ENCODE data around the gene CSTA.
"Not testable (repeated sequence)": the region's sequence is repeated elsewhere in the genome, so short reads cannot be mapped to it uniquely, and the experiment has no call there.

CSTA gene

DNA sequence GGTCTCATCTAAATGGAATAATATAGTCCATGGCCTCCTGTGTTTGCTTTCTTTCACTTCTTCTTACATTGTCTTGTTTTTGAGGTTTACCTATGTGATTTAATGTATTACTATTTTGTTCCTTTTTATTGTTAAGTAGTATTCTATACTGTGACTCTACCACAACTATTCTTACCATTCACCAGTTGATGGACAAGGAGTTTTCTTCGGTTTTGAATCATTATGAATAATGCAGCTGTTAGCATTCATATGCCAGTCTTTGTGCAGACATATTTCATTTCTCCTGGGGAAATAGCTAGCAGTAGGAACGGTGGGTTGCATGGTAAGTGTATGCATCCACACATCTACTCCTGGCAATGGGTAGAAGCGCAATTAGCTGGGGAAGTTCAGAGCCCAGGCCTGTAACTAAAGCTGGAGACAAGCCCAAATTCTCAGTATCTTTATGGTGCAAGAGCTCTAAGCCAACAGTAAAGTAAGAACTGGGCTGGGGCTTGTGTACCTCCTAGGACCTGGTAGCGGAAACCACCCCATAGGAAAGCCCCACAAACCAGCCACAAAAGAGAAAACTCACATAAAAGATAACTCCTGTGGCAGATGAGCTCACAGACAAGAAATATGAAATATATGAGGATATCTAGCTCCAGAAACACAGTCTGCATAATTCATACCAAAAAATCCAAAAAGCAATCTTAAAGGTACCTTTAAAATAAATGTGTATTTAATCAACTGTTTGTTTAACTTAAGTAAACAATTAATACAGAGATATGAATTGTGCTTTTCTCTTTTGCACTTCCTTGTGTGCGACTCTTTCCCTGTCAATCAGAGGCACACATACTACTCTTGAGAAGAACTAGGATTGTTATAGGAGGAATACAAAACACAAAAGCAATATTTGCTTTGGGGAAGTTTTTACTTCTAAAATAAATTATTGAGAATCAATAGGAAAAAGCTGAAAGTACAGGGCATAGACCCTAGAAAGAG lies 2.7 kb upstream of the CSTA start:
- peak; percentile 19 for DNase-seq

- no peak for DNase-seq
Measured at GRCh38 chr3:122325769-122326168, 721 bp downstream of the CSTA start.

DNA sequence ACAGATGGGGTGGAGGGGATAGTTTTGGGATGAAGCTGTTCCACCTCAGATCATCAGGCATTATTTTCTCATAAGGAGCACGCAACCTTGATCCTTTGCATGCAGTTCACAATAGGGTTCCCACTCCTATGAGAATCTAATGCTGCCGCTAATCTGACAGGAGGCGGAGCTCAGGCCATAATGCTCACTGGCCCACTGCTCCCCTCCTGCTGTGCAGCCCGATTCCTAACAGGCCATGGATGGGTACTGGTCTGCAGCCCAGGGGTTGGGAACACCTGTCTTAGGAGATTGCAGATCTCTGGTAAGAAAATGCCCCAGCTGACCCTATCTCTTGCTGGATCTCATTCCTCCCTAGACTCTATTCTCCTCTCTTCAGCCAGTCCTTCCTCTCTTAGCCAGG lies 6.8 kb downstream of the CSTA start:
- DNase-seq: no peak

- DNase-seq: no peak
Measured at GRCh38 chr3:122332551-122332950, 7.5 kb downstream of the CSTA start.

DNA sequence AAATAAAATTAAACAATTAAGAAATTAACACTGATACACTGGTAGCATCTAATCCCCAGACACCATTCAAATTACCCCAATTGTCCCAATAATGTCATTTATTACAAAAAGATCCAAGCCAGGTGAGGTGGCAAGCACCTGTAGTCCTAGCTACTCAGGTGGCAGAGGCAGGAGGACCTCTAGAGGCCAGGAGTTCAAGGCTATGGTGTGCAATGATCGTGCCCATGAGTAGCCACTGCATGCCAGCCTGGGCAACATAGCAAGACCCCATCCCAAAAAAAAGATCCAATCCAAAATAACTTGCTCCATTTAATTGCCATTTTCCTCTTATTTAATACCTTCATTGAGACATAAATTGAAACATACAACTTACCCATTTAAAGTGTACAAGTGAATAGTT lies 17.8 kb downstream of the CSTA start:
- DNase-seq: no peak

GRCh38 chr3:122343654-122344053 lies 18.6 kb downstream of the CSTA start:
- DNase-seq: no peak

DNA sequence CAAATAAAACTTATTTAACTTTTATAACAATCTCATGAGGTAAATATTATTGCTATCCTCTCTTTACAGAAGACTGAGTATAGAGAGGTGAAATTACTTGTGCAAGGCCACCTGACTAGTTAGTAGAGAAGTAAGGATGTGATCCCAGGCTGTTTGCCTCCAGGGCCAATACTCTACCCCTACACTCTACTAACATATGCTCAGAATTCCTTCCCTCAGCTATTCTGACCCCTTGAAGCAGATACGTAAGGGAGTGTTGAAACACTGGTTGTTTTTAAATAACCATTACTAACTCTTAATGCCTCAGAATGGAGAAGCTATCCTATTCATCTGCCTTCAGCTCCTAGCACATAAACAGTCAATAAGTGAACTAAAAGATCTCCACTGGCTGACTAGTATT lies 24.1 kb downstream of the CSTA start:
- no peak for DNase-seq

GRCh38 chr3:122350814-122351418 lies 25.9 kb downstream of the CSTA start:
- DNase-seq: no peak

DNA sequence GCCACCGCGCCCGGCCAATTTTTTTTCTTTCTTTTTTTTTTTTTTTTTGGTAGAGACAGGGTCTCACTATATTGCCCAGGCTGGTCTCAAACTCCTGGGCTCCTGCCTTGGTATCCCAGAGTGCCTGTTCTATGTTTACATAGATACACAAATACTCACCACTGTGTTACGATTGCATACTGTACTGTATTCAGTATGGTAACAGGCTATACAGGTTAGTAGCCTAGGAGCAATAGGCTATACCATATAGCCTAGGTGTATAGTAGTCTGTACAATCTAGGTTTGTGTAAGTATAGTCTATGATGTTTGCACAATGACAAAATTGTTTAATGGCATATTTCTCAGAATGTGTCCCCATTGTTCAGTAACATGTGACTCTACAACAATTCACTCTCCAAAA lies 26.6 kb downstream of the CSTA start:
- no peak for DNase-seq

- DNase-seq: no peak
Measured at GRCh38 chr3:122353215-122353614, 28.2 kb downstream of the CSTA start.

GRCh38 chr3:122353893-122354401 lies 28.9 kb downstream of the CSTA start:
- DNase-seq: no peak

- no peak for DNase-seq
Measured at GRCh38 chr3:122355612-122356011, 30.6 kb downstream of the CSTA start.

DNA sequence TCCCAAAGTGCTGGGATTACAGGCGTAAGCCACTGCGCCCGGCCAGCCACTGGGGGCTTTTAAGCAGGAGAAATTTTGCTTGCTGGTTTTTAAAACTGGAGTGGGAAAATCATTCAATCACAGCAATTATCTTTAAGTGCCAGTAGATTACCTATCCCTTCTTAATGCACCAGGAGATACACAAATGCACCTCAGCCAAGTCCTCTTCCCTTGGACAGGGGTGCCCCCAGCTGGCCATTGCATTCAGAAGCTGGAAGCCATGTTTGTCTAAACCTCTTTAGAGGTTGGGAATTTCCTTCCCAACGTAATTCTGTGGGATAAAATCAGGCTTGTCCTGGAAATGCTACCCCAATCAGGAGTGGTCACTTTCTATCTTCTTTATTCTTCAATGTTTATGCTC lies 31.4 kb downstream of the CSTA start:
- peak; percentile 19 for DNase-seq

- no peak for DNase-seq
Measured at GRCh38 chr3:122357828-122358702, 33.0 kb downstream of the CSTA start.

DNA sequence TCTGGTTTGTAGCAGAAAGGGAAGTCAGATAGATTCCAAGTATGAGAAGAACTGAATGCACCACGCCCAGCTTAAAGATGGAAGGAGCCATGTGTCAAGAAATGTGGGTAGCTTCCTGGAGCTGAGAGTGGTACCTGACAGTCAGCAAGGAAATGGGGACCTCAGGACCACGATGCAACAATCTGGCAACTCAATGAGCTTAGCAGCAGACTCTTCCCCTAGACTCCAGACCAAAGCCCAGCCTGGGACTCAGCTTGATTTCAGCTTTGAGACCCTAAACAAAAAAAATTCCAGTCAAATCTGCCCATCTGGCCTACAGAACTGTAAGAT lies 33.6 kb downstream of the CSTA start:
- DNase-seq: no peak

DNA sequence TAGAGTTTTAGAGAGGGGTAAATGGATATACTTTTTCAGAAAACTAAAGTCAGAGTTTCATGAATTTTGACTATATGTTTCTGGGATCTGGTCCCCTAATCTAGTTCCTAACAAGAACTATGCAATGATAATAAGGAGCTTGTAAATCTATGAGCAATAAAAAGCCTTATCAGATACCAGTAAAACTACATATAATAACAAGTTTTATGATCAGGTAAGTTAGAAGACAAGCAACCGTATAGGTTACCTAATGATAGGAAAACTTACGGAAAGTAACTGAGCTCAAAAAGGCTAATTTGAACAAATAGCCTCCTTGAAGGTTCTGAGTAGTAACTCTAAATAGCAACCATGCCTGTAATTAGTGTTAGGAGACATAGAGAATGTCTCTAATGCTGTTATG lies 37.0 kb downstream of the CSTA start:
- no peak for DNase-seq

GRCh38 chr3:122364490-122364889 lies 39.4 kb downstream of the CSTA start:
- no peak for DNase-seq

- no peak for DNase-seq
Measured at GRCh38 chr3:122365073-122365472, 40.0 kb downstream of the CSTA start.

DNA sequence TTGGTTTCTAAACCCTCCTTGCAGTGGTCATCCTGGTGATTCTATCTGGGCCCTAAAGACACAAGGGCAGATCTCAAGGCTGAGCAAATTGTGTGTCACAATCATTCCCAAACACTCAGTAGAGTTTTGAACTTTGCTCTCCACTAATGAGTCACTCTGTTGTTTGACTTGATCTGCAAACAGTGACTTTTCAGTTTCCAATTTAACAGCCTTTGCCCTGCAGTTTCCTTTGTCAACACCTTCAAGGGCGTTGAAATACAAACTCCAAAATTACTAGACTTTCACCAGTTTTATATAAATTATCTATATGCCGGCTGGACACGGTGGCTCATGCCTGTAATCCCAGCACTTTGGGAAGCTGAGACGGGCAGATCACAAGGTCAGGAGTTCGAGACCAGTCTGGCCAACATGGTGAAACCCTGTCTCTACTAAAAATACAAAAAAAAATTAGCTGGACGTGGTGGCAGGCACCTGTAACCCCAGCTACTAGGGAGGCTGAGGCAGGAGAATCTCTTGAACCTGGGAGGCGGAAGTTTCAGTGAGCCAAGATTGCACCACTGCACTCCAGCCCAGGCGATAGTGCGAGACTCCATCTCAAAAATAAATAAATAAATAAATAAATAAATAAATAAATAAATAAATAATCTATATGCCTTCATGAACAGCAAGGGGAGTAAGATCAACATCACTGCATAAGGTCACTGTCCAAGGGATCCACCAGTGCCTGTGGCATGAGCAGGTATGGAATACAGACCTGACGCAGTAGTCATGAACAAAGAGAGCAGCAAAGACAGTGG lies 40.7 kb downstream of the CSTA start:
- not testable (repeated sequence) for DNase-seq

GRCh38 chr3:122366379-122366749 lies 41.3 kb downstream of the CSTA start:
- no peak for DNase-seq

- no peak for DNase-seq
Measured at GRCh38 chr3:122374034-122374433, 49.0 kb downstream of the CSTA start.

DNA sequence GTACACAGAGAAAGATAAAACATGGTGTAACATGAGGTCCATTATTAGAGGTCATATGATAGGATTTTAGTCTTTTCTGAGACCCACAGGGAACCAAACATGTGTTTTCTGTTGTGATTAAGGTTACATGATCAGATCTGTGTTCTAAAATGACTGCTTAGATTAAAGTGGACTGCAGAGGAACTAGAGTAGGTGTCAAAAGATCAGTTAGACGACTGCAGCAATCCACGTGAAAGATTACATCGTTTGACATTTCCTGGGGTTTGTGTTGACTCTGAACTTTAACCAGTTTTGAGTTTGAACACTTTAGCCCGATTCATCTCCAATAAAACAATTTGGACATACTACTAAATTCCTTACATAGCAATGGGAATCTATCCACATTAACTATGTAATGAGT lies 52.9 kb downstream of the CSTA start:
- no peak for DNase-seq
